ENCODE results near the gene FAM131B.

Gene FAM131B

GRCh38 chr7:143382791-143383641 is 20.5 kb upstream of the FAM131B start:
- H3K4me1 Mint-ChIP-seq, result peaks cover 21% of the 10 kb centered on the region
- peaks cover 10% of the 10 kb centered on the region for H3K36me3 Mint-ChIP-seq
- H3K27me3 Mint-ChIP-seq, result no peaks in the 10 kb centered on the region
- peak overlapping the region; percentile 25 for H3K27ac Mint-ChIP-seq
- CTCF ChIA-PET, result interaction anchor here (1.4 to 2.5 kb wide), 3 partner anchors 8 to 34 kb away, joined by 3 to 11 read pairs (median 7); no protein-coding TSS in a partner anchor
- H3K4me3 Mint-ChIP-seq, result peak overlapping the region; percentile 67
- DNase-seq, result no peak
- H3K9me3 Mint-ChIP-seq, result no peaks in the 10 kb centered on the region

GRCh38 chr7:143382126-143382790 is 19.7 kb upstream of the FAM131B start:
- no peak for DNase-seq
- H3K4me1 Mint-ChIP-seq, result peaks cover 25% of the 10 kb centered on the region
- H3K4me3 Mint-ChIP-seq, result peak overlapping the region; percentile 67
- peak overlapping the region; percentile 69 for H3K27ac Mint-ChIP-seq
- CTCF ChIA-PET, result no interaction called here
- H3K36me3 Mint-ChIP-seq, result peaks cover 7% of the 10 kb centered on the region
- no peaks in the 10 kb centered on the region for H3K27me3 Mint-ChIP-seq
- no peaks in the 10 kb centered on the region for H3K9me3 Mint-ChIP-seq

- Mint-ChIP-seq H3K4me1 (peaks cover 30% of the 10 kb centered on the region), H3K27me3 (no peaks in the 10 kb centered on the region), H3K4me3 (peak overlapping the region; percentile 67), H3K36me3 (peaks cover 7% of the 10 kb centered on the region), H3K9me3 (no peaks in the 10 kb centered on the region), H3K27ac (peak overlapping the region; percentile 69)
- CTCF ChIA-PET, result interaction anchor here (3.4 kb wide), 1 partner anchor 34 kb away, joined by 38 read pairs; no protein-coding TSS in a partner anchor
- no peak for DNase-seq
These were observed 19.1 kb upstream of the FAM131B start for GRCh38 chr7:143381427-143382125.

GRCh38 chr7:143380646-143381426 is 18.3 kb upstream of the FAM131B start, which contains the start of gene ZYX:
TSS of gene ZYX (plus strand) at chr7:143381345. CDS start at chr7:143381572, 227 bp downstream.
- Mint-ChIP-seq H3K9me3 (no peaks in the 10 kb centered on the region), H3K36me3 (peaks cover 7% of the 10 kb centered on the region), H3K4me1 (peaks cover 38% of the 10 kb centered on the region), H3K4me3 (peak within 1 kb of the TSS; percentile 78), H3K27ac (peak within 1 kb of the TSS; percentile 91), H3K27me3 (no peaks in the 10 kb centered on the region)
- CTCF ChIA-PET, result interaction anchor here (0.6 to 3.4 kb wide), 15 partner anchors 8 to 356 kb away, joined by 3 to 38 read pairs (median 5); partner anchors contain the start of genes EPHA1 and GSTK1
- DNase-seq, result peak; percentile 92

- peaks cover 44% of the 10 kb centered on the region for H3K4me1 Mint-ChIP-seq
- peak; percentile 91 for DNase-seq
- H3K9me3 Mint-ChIP-seq, result no peaks in the 10 kb centered on the region
- peak overlapping the region; percentile 91 for H3K27ac Mint-ChIP-seq
- peaks cover 7% of the 10 kb centered on the region for H3K36me3 Mint-ChIP-seq
- H3K27me3 Mint-ChIP-seq, result no peaks in the 10 kb centered on the region
- H3K4me3 Mint-ChIP-seq, result peak overlapping the region; percentile 78
- CTCF ChIA-PET, result interaction anchor here (0.6 to 3.4 kb wide), 19 partner anchors 8 to 357 kb away, joined by 3 to 38 read pairs (median 5); partner anchors contain the start of genes EPHA1 and GSTK1
These were observed 17.7 kb upstream of the FAM131B start for GRCh38 chr7:143380260-143380645.

- peaks cover 7% of the 10 kb centered on the region for H3K36me3 Mint-ChIP-seq
- H3K27ac Mint-ChIP-seq, result peak overlapping the region; percentile 91
- no peaks in the 10 kb centered on the region for H3K9me3 Mint-ChIP-seq
- H3K4me1 Mint-ChIP-seq, result peaks cover 49% of the 10 kb centered on the region
- CTCF ChIA-PET, result interaction anchor here (0.6 to 3.4 kb wide), 21 partner anchors 9 to 357 kb away, joined by 3 to 38 read pairs (median 5); partner anchors contain the start of genes EPHA1 and GSTK1
- no peak for DNase-seq
- peak overlapping the region; percentile 78 for H3K4me3 Mint-ChIP-seq
- no peaks in the 10 kb centered on the region for H3K27me3 Mint-ChIP-seq
These were observed 17.2 kb upstream of the FAM131B start for GRCh38 chr7:143379611-143380259.

GRCh38 chr7:143376396-143376795 is 13.9 kb upstream of the FAM131B start:
- DNase-seq, result no peak
- Mint-ChIP-seq H3K9me3 (no peaks in the 10 kb centered on the region), H3K4me3 (no peak overlapping the region), H3K27ac (peak overlapping the region; percentile 29), H3K27me3 (no peaks in the 10 kb centered on the region), H3K36me3 (no peaks in the 10 kb centered on the region), H3K4me1 (peaks cover 73% of the 10 kb centered on the region)
- CTCF ChIA-PET, result interaction anchor here (1.3 to 2.1 kb wide), 3 partner anchors 38 to 80 kb away, joined by 3 to 5 read pairs (median 5); no protein-coding TSS in a partner anchor

GRCh38 chr7:143375298-143376034 is 13.0 kb upstream of the FAM131B start:
- Mint-ChIP-seq H3K36me3 (no peaks in the 10 kb centered on the region), H3K9me3 (no peaks in the 10 kb centered on the region), H3K4me3 (no peak overlapping the region), H3K4me1 (peaks cover 73% of the 10 kb centered on the region), H3K27ac (peak overlapping the region; percentile 90), H3K27me3 (no peaks in the 10 kb centered on the region)
- peak; percentile 55 for DNase-seq
- CTCF ChIA-PET, result interaction anchor here (0.8 to 2.3 kb wide), 9 partner anchors 9 to 135 kb away, joined by 3 to 9 read pairs (median 5); no protein-coding TSS in a partner anchor

- CTCF ChIA-PET, result interaction anchor here (0.7 to 2.3 kb wide), 3 partner anchors 64 to 134 kb away, joined by 3 to 9 read pairs (median 6); no protein-coding TSS in a partner anchor
These were observed 12.0 kb upstream of the FAM131B start for GRCh38 chr7:143374561-143374960.

GRCh38 chr7:143373255-143373794 is 10.8 kb upstream of the FAM131B start:
- no peak for DNase-seq
- Mint-ChIP-seq H3K27ac (no peak overlapping the region), H3K4me1 (peaks cover 55% of the 10 kb centered on the region), H3K36me3 (no peaks in the 10 kb centered on the region), H3K4me3 (no peak overlapping the region), H3K27me3 (peaks cover 10% of the 10 kb centered on the region), H3K9me3 (no peaks in the 10 kb centered on the region)
- CTCF ChIA-PET, result no interaction called here

More at GRCh38 chr7:143374561-143374960, 12.0 kb upstream of the FAM131B start:
- Mint-ChIP-seq H3K9me3 (no peaks in the 10 kb centered on the region), H3K27me3 (peaks cover 6% of the 10 kb centered on the region), H3K4me1 (peaks cover 67% of the 10 kb centered on the region), H3K36me3 (no peaks in the 10 kb centered on the region), H3K4me3 (no peak overlapping the region), H3K27ac (peak overlapping the region; percentile 90)
- no peak for DNase-seq

- no peaks in the 10 kb centered on the region for H3K9me3 Mint-ChIP-seq
- H3K4me1 Mint-ChIP-seq, result peaks cover 46% of the 10 kb centered on the region
- DNase-seq, result peak; percentile 51
- no peaks in the 10 kb centered on the region for H3K36me3 Mint-ChIP-seq
- peaks cover 22% of the 10 kb centered on the region for H3K27me3 Mint-ChIP-seq
- CTCF ChIA-PET, result interaction anchor here (0.8 to 3.1 kb wide), 7 partner anchors 12 to 784 kb away, joined by 3 to 10 read pairs (median 4); no protein-coding TSS in a partner anchor
- no peak overlapping the region for H3K4me3 Mint-ChIP-seq
- H3K27ac Mint-ChIP-seq, result peak overlapping the region; percentile 60
These were observed 9.6 kb upstream of the FAM131B start for GRCh38 chr7:143372070-143372469.

All from activated naive CD4-positive, alpha-beta T cell treated with anti-CD3 and anti-CD28 coated beads, Interleukin-2, amount 10 ng/mL, durations not matched to agents 7 days and 5 days (primary cell).